NK-92 (cell line): Measurements from ENCODE around the gene ERAL1.
"Not testable (repeated sequence)": the region's sequence is repeated elsewhere in the genome, so short reads cannot be mapped to it uniquely, and the experiment has no call there.

ENCODE experiments used
- DNase-seq: peaks from one replicate; lab custom pipeline; 2025; ENCODE audit not compliant: unreplicated experiment; lab: John Stamatoyannopoulos, UW

Gene ERAL1

DNA sequence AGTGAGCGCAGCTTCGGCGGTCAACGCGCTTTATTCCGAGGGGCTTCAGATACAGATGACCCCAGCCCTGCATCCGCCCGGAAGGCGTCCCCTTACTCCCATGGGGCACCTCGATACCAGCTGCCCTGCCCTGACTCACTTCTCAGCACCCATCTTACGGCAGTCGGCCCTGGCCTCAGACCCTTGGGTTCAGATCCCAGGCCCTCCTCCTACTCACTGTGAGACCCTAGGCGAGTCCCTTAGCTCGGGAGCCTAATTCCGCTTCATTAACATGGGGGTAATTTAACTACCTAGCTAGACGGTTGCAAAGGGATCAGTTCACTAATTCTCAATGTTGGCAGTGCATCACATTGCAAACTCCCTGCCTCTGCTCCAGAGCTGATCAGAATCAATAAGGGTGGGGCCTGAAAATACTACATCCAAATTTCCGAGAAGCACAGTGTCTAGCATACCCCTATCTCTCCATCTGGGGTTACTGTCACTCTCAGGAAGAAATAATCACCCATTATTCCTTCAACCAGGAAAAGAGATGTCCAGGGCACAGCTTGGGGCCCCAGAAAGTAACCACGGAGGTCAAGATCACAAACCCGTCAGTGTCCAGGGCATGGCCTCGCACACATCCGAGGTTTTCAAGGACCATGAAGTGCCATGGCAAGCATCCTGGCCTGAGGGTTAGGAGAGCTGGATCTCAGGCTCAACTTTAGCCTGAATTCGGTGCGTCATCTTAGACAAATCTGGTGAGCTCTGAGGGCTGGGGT, 43.1 kb downstream of the ERAL1 start:
- no peak for DNase-seq

DNA sequence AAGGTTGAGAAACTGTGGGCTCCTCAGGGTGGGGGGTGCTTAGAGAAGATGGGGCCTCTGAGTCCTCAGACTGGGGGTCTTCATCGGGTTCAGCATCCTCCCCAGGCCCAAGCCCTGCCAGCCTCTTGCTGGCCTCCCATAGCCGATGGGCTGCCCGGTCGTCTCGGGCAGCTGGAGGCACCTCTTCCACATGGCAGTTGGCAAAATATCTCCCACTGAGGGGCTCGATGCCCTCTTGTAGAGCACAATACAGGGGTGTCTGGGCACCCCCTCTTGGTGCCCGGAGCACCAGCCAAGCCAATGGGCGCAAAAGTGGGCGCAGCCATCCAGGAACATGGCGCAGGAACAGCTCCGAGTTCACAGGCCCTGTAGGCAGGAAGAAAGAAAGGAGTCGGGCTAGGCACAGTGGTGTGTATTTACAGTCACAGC, 43.7 kb downstream of the ERAL1 start:
- DNase-seq, result no peak

DNA sequence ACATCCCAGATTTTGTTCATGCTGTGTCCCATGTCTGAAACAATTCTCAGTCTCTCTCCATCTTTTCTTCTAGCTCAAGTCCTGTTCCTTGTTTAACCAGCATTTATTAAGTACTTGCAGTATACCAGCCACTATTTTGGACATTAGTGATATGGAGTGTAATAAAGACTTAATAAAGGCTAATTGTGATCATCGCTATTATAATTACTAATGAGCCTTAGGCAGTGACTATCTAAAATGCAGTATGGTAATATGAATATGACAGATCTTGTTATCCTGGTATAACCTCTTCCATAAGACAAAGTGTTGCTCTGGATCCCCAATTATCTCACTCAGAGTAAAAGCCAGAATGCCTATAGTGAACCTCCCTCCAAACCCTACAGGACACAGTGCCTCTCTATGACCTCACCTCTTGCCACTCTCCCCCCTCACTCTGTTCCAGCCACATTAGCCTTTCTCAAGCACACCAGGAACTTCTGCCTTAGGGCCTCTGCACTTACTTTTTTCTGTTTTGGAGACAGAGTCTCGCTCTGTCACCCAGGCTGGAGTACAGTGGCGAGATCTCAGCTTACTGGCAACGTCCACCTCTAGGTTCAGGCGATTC, 44.5 kb downstream of the ERAL1 start:
- DNase-seq, result no peak

DNA sequence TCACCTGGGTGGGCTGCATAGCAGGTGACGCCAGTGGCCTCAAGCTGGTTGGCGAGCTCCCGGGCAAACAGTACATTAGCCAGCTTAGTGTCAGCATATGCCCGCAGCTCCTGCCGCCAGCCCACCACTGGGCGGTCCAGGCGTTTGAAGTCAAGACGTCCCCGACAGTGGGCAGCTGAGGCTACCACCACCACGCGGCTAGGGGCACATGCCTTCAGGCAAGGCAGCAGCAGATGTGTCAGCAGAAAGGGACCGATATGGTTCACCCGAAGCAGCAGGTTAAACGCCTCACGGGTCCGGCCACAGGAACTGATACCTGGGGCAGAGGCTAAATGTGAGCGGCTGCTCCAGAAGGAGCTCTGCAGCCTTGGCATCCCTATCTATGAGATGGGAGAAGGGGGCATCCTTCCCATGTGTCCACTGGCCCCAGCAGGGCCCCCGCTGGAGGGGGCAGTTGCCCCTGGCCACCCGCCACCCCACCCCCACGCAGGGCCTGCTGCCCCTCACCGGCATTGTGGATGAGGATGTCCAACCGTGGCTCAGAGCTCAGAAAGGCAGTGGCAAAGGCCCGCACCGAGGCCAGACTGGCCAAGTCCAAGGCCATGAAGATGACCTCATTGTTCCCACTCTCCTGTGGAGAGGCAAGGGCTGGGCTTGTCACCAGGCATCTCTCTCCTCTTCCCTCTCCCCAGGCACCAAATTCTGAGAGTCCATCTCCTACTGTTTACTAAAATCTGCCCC, 46.3 kb downstream of the ERAL1 start:
- DNase-seq, result no peak

DNA sequence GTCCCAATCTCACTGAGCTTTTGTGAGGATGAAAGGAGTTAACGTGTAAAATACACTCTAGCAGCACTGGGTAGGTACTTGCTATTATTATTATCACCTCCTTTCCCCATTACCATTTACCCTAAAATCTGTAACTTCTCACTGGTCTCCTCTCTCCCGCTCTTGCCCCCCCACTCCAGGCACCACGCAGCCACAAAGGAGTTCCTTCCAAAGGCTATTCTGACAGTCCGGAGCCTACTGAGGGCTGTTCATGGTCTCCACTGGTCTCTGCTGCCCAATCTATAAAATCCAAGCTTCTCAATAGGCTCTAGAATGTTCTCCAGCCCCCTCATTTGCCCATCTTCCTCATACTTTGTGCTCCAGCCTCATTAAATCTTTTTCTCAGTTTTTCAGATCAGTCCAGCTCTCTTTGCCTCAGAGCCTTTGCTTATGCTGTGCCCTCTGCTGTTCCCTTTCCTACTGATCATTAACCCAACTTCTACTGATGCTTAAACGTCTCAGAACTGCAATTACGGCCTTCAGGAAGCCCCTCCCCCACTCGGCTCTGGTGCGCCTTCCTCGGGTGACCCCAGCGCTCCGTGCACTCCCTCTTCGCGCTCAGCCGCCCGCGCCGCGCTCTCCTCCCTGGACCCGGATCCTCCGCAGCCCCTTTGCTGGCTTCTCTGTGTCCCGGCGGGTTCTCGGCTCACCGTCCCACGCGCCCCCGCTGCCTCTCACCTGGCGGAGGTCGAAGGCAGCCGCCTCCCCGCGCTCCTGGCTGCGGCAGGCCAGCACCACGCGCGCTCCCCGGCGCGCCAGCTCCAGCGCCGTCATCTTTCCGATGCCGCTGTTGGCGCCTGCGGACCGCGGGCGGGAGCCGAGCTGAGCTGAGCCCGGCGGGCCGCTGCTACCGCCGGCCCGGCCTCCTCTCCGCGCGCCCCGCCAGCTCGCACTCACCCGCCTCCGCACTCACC, 47.3 kb downstream of the ERAL1 start:
- no peak for DNase-seq

DNA sequence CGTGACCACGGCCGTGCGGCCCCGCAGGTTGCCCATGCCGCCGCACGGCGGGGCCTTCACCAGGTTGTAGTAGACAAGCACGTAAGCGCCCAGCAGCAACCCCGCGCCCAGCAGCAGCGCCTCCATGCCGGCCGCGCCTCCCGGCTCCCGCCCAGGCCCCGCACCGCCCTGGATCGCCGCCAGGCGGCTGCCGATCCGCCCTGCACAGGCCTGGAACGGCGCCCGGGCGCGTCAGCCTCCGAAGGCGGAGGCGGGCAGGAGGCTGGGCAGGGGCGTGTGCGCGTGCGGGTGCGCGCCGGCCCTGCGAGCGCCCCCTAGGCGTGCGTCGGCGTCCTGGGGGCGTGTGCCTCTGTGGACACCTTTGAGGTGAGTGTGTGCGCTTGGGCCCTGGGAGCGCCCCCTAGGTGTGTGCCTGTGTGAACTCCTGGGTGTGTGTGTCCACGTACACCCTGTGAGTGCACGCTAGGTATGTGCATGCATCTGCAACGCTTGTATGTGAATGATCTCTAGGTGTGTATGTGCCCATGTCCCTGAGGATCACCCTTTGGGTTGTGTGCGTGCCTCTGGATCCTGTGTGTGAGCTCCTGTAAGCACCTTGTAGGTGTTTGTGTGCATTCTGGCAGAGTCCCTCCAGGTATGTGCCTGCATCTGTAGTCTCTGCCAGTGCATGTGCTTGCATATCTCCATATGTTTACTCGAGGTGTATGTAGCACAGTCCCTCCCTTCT, 48.2 kb downstream of the ERAL1 start, which contains the start of gene DHRS13:
TSS of gene DHRS13 (minus strand) at position 261 of the 727 bp plus-strand sequence. CDS start at position 126, 135 bp downstream.
- DNase-seq, result peak; percentile 44

DNA sequence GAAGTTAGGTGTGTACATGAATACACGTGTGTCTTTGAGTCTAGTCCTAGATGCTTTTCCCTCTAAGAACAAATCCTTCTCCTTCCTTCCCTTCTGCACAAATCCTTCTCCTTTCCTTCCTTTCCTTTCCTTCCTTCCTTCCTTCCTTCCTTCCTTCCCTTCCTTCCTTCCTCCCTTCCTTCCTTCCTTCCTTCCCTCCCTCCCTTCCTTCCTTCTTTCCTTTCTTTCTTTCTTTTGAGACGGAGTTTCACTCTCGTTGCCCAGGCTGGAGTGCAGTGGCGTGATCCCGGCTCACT, 48.7 kb downstream of the ERAL1 start:
- DNase-seq, result not testable (repeated sequence)

DNA sequence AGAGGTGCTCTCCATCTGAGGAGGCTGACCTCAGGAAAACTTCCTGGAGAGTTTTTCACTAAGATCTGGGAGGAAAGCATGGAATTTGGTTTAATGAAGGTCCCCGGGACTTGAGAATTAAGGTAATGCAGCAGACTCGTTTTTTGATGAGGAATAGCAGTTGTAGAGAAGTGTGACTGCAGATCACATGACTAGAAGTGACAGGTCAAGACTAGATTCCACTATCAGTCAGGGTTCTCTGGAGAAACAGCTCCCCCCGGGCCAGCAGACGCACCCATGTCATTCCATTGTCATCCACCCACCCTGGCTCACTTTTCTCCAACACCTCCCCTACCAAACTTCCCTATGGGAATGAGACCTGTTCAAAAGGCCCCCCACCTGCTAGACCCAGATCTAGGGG, 50.0 kb downstream of the ERAL1 start:
- DNase-seq, result no peak

DNA sequence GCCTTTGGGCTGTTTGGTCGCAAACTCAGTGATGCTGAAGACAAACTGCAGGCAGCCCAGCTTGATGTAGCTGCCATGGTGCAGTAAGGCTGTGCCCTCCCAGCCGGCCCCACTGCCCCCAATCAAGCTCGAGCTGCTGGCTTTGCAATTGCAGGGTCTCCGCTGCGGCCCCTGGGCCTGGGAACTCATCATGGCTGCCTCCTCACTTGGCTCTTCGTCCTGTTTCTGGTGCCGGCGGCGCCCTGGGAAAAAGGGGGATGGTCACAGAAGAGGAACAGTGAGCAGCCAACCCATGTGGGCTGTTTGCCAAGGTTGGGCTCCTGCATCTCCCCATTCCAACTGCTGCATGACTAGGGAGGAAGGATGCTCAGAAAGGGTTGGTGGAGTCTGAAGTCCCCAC, 51.5 kb downstream of the ERAL1 start:
- no peak for DNase-seq

DNA sequence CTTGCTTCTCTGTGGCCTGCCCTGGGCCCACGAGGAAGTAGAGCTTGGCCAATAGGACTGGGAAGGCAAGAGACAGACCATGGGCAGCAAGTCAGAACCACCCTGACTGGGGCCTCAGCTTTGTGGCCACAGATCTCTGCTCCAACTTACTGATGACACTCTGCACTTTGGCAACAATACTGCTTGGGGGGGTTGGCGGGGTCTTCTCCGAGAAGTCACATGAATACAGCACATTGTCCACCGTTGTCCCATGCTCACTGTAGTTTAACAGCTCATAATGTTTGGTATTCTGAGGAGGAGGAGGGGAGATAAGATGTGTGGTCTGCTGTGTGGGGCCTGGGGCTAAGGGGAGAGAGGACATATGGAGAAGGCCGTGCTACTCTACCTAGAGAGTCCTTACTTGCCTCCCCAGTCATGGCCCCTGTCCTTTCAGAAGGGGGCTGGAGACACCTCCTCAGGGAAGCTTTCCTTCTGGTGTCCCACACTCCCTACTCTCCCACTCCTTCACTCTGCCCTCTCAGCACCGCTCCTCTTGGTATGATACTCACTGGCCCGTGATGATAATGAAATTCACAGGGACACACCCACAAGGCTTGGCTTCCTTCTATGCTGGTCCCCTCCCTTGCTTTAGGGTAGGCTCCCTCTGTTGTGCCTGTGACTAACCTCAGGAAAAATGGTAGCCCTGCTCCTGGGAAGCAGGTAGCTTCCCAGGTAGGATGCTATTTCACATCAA, 52.1 kb downstream of the ERAL1 start:
- no peak for DNase-seq

DNA sequence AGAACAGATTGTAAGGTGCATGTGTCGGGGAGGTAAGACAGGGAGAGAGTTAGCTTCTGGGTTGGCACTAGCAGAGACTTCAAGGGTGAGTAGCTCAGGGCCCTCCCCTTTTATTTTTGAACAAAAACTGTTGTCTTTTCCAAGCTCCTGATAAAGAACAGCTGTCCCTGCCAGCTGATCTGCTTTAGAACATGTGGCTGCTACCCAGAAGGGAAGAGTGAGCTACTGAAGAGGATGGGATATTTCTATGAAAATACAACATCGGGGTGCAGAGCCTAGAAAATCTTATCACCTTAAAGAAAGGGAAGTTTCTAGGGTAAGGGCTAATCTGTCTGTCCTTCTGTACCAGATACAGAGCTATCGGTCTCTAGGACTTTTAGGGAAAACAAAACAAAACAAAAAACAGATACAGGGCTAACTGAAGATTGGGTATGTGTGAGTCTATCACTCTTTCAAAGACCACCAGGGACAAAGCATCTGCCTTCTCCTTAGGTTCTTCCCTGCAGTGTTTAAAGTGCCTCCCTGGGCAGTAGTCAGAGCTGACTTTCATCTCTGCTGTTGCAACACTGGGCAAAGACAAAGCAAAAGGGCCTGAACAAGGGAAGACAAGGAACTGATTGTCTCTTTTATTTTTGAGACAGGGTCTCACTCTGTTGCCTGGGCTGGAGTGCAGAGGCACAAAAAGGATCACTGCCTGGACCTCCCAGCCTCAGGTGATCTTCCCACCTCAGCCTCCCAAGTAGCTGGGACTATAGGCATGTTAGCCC, 53.1 kb downstream of the ERAL1 start:
- DNase-seq, result no peak

DNA sequence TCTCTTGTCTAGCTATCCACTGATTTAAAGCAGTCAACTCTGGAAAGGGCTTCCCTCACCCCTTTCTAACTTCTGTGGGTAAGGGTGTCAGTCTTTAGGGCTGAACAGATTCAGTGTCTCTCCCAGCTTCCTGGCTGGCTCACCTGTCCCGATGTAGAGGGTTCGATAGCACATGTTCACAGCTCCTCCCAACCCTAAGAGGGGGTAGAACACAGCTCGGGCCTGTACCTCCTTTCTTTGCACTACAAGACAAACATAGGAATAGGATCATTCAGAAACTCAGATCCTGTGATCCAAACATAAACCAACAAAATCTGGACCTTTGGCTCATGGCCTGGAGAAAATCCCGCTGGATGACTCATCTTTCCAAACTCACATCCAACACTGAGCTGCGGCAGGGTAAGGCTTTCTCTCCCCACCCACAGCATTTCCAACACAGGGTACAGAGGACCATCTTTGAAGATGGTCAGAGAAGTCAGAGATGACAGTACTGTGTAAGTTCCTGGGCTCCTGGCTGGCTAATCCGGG, 53.9 kb downstream of the ERAL1 start:
- DNase-seq, result no peak

DNA sequence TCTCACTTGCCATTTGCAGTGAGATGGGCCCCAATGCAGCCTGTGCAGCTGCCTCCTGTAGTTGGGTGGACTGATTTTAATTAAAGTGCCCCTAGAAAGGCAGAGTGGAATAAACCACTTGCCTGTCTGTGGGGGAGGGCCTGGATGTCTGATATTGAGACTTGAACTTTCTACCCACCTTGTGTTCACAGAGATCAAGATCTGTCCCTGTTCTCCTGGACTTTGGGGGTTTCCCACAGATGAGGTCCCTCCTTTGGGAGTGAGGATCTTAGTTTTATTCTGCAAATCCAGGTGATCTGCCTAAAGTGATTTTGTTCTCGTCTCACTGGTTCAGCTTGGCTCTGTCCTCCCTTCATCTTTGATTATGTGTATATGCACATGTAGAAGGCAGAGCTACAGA, 55.7 kb downstream of the ERAL1 start:
- no peak for DNase-seq
